Measurements from ENCODE around the gene ZFAND3. TPM values are rescaled to one million over a fixed set of nuclear protein-coding genes. Genes with fewer than 3 reads are reported as not detected.

ZFAND3 gene
- total RNA-seq, 4 donors from 2014 or later = 43.5 to 73.1 (median 49.0) TPM

DNA sequence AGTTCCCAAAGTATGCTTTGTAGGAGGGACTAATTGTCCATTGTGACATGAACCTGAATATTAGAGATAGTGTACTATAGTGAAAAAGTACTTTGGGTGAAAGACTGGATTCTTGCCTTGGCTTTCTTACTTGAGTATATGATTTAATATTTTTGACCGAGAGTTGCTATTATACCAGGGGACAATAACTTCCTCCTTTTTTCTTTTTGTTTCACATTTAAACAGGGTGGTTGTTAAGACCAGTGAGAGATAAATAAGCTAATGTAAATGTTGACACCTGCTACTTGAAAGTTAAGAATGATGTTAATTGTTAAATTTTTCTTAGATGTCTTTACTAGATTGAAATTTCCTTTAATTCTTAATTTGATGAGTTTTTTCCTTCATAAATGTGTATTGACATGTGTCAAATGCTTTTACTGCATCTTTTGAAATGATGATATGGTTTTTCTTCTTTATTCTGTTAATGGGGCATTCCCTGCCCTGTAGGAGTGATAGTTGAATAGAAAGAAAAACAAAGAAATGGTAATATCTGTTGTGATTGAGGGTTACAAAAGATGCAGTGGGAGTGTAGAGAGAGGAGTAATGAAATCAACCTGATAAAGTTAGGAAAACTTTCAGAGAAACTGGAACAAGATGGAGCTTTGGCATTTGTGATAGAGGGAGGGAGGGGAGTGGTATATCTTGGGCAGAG is 48.4 kb downstream of the ZFAND3 start:
- TF ChIP-seq, protein P1, sequence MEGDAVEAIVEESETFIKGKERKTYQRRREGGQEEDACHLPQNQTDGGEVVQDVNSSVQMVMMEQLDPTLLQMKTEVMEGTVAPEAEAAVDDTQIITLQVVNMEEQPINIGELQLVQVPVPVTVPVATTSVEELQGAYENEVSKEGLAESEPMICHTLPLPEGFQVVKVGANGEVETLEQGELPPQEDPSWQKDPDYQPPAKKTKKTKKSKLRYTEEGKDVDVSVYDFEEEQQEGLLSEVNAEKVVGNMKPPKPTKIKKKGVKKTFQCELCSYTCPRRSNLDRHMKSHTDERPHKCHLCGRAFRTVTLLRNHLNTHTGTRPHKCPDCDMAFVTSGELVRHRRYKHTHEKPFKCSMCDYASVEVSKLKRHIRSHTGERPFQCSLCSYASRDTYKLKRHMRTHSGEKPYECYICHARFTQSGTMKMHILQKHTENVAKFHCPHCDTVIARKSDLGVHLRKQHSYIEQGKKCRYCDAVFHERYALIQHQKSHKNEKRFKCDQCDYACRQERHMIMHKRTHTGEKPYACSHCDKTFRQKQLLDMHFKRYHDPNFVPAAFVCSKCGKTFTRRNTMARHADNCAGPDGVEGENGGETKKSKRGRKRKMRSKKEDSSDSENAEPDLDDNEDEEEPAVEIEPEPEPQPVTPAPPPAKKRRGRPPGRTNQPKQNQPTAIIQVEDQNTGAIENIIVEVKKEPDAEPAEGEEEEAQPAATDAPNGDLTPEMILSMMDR (IDR thresholded peaks at IDR 0.05; ENCODE audit: low read depth) = no peak

DNA sequence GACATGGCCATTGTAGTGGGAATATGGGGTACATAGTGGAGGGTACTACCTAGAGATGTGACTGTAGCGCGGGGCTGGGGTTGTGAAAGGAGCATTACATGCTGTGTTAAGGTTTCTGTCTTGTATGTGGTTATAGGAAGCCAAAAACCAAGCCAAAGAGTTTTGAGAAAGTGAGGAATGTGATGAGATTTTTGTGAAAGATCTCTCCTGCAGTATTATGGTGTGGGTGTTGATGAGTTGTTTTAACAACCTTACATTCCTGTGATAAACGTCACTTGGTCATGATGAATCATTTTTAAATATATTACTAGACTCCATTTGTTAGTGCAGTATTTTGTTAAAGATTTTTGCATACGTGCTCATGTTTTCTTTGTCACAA is 48.9 kb downstream of the ZFAND3 start:
- TF ChIP-seq, protein P1 (IDR thresholded peaks at IDR 0.05; ENCODE audit: low read depth) = no peak

DNA sequence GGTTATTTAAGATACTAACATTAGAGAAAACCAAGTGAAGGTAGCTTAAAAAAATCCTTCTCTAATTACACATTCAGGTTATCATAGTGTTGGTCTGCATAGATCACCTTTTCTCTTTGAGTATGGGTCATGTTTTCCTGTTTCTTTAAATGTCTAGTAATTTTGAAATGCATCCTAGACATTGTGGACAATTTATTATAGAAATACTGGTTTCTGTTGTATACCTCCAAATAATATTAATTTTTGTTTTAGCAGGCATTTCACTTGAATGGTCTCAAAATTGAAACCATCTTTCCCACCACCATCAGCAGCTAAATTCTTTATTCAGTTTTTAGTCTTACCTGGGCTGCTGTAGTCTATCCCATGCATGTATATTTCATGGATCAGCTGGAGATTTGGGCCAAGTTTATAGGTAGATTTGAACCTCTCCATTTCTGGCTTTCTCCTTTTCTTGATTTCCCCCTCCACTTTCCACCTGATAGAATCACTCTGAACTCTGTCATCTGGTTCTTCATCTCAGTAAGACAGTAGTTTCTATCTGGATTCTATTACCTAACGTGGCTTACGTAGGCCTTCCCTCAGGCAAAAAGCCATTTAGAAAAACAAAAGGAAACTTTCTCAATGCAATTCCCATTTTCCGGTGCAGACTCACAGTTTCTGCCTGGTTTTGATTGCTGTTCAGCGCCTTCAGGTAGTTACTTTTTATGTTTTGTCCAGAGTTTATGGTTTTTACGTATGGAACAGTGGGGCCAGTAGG is 52.3 kb downstream of the ZFAND3 start:
- TF ChIP-seq, protein P1 (IDR thresholded peaks at IDR 0.05; ENCODE audit: low read depth) = no peak

DNA sequence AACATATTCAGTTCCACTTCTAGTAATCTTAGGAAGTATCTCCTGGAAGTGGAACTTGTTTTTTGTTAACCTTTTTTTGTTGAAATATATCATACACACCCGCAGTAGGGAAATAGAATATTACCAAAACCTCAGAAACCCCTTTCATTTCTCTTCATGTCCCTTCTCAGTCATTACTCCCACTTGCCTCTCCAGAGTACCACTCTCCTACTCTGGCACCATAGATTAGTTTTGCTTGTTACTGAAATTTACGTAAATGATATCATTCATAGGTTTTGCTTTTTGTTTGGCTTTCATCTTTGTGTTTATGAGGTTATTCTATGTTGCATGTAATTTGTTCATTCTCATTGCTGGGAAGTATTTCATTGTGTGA is 52.8 kb downstream of the ZFAND3 start:
- TF ChIP-seq, protein P1 (IDR thresholded peaks at IDR 0.05; ENCODE audit: low read depth) = no peak

DNA sequence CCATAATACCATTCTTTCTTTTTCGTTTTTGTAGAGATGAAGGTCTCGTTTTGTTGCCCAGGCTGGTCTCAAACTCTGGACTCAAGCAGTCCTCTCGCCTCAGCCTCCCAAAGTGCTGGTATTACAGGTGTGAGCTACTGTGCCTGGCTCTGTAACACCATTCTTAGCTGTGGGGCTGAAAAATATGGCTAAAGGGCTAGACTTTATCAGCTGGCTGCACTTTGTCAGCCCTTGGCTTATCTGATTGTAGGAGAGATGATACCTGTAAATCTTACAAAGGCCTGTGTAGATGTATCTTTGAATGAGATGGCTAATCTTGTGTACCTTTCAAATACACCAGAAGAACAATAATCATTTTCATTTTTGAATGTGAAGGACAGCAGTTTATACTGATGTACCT is 55.2 kb downstream of the ZFAND3 start:
- TF ChIP-seq, protein P1 (IDR thresholded peaks at IDR 0.05; ENCODE audit: low read depth) = no peak

DNA sequence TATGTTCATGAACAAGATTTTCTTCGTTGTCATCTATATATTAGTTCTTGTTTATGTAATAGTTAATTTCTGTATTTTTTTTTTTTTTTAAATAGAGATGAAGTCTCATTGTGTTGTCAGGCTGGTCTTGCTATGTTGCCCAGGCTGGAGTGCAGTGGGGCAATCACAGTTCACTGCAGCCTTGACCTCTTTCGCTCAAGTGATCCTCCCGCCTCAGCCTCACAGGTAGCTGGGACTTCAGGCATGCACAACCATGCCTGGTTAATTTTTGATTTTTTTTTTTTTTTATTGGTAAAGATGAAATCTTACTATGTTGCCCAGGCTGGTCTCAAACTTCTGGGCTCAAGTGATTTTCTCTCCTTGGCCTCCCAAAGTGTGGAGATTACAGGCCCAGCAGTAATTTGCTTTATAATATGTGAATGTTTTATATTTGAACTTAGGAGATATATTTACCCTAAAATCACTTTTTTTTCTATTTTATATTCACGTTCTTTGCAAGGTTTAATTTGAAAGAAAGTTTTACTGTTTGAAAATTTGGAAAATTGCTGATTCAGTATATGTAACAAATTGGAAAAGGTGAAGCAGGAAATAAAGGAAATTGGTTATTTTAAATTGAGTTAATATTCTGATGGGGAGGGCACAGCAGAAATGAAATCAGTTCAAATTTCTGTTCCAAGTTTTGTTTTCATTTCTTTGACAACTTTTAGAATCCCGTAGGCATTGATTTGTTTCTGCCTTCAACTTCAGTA is 56.2 kb downstream of the ZFAND3 start:
- TF ChIP-seq, protein P1 (IDR thresholded peaks at IDR 0.05; ENCODE audit: low read depth) = no peak

DNA sequence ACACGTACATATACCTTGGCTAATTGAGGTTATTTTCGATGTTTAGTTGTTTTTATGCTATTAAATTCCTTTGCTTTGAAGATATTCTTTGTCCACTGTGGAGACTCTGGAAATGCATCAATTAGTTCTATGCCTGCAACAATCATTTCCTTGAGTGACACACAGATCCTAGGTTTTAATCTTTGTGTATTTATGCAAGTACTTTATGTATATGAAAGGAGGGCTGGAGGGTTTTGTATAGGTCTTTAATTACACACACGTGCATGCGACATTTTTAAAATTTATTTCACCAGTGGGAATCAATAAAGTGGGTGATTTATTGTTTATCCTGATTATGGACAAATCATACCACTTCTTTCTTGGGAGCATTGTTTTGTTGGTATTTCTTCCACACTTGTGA is 57.3 kb downstream of the ZFAND3 start:
- TF ChIP-seq, protein P1 (IDR thresholded peaks at IDR 0.05; ENCODE audit: low read depth) = no peak
